Body of pancreas (tissue), 4 donors: Measurements from ENCODE around the gene GOLGA8O.
"Not testable (repeated sequence)": the region's sequence is repeated elsewhere in the genome, so short reads cannot be mapped to it uniquely, and the experiment has no call there.

Source experiments
- CTCF ChIP-seq, 7 experiments: fragments of 450-650 bp in 4 of 7; fragments of 200-600 bp in 3 of 7; sonication (generic) in 3 of 7; IDR thresholded peaks; one replicate each; pipeline ENCODE4 v1.5.1; 2016 to 2019; ENCODE audit warnings: antibody characterized with exemption in 7 of 7
- POLR2A ChIP-seq, 3 donors: fragments of 450-650 bp; IDR thresholded peaks; one replicate each; pipeline ENCODE4 v1.6.1; 2016; ENCODE audit warnings: antibody characterized with exemption in 3 of 3, mild to moderate bottlenecking in 2 of 3

GRCh38 chr15:32502946-32503345 is 47.5 kb upstream of the GOLGA8O start:
- not testable (repeated sequence) for TF ChIP-seq CTCF, POLR2A (IDR thresholded peaks at IDR 0.05)
